GM12872 (cell line): ENCODE results near the gene TASP1.

Source experiments
- CTCF ChIP-seq: IDR thresholded peaks from 3 replicates; pipeline ENCODE4 v1.5.1; 2011; ENCODE audit warnings: low read depth, mild to moderate bottlenecking, low read length, moderate library complexity; ENCODE audit not compliant: insufficient read depth

TASP1 gene

GRCh38 chr20:13580707-13581106, 58.0 kb downstream of the TASP1 start:
- no peak for TF ChIP-seq CTCF

DNA sequence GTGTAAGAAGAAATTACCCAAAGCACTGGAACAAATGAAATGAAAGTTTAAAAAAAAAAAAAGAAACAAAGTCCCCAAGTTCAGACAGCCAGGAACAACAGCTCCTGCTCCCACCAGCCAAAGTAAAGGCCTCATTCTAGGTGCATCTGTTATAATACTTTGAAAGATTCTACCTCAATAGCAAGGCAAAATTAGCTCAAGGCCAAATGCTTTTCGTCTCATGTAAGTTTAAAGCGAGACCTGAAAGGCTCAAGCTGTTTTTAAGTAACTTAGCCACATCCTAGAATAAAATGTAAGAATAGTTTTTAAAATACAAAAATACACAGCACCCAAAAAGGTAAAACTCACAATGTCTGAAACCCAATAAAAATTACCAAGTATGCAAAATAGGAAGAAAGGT, 64.7 kb downstream of the TASP1 start:
- TF ChIP-seq CTCF = no peak

- TF ChIP-seq CTCF = no peak
Observed at GRCh38 chr20:13571662-13572061, 67.1 kb downstream of the TASP1 start.

GRCh38 chr20:13567663-13568062, 71.1 kb downstream of the TASP1 start:
- TF ChIP-seq CTCF = no peak

DNA sequence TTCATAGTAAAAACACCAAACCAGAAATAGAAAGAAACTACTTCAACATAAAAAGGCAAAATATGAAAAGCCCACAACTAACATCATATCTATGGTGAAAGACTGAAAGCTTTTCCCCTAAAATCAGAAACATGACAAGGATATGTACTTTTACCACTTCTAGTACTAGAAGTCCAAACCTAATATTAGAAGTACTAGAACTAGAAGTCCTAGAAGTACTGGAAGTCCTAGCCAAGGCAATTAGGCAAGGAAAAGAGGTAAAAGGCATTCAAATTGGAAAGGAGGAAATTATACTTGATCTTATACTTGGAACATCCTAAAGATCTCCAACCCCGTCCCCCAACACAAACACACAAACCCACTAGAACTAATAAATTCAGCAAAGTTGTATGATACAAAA, 74.9 kb downstream of the TASP1 start:
- no peak for TF ChIP-seq CTCF

DNA sequence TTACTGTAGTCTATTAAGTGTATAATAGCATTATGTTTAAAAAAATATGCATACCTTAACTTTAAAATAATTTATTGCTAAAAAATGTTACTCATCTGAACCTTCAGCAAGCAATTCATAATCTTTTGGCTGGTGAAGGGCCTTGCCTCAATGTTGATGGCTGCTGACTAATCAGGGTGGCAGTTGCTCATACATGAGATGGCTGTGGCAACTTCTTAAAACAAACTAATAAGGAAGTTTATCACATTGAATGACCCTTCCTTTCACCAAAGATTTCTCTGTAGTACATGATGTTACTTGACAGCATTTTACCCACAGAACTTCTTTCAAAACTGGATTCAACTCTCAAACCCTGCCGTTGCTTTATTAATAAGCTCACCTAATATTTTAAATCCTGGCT, 84.0 kb downstream of the TASP1 start:
- no peak for TF ChIP-seq CTCF

DNA sequence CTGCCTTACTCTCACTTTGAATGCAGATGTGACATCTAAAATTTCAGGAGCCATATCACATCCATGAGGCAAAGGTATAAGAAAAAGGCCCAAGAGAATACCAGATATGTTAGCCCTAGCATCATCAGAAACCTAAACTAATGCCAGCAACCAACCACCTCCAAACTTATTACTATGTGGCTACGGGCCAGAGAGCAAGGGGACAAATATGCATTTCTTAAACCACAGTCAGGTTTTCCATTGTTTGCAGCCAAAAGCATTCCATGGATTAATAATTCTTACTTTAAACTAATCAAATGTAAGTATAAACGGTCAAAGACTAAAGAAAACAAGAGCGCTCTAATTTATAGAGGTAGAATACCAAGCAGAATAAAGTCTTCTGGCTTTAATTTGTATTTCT, 84.7 kb downstream of the TASP1 start:
- TF ChIP-seq CTCF = no peak

DNA sequence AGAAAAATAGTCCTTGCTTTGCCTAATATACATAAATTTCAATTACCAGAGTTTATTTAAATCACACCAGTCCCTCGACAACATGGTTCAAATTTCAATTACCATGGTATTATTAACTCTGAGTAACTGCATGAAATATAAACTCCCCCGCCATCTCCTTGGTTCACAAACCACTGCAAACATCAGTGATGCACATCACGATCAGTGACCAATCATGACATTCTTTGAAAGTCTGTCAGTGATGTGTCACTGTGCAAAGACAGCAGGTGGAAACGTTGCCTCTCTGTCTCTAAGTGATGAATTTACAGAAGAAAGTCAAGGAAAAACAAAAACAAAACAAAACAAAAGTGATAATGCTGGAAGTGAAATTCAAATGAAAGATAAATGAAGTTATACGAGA, 86.7 kb downstream of the TASP1 start:
- TF ChIP-seq CTCF = no peak
